DMS153 treated with DMSO at 0.1 percent for 48 hours (cell line): ENCODE measurements around the gene NLN.
"Not testable (repeated sequence)": the region's sequence is repeated elsewhere in the genome, so short reads cannot be mapped to it uniquely, and the experiment has no call there.

Experiments
- DNase-seq: peaks from one replicate; lab custom pipeline; 2025; ENCODE audit not compliant: unreplicated experiment; lab: John Stamatoyannopoulos, UW

The NLN gene

DNA sequence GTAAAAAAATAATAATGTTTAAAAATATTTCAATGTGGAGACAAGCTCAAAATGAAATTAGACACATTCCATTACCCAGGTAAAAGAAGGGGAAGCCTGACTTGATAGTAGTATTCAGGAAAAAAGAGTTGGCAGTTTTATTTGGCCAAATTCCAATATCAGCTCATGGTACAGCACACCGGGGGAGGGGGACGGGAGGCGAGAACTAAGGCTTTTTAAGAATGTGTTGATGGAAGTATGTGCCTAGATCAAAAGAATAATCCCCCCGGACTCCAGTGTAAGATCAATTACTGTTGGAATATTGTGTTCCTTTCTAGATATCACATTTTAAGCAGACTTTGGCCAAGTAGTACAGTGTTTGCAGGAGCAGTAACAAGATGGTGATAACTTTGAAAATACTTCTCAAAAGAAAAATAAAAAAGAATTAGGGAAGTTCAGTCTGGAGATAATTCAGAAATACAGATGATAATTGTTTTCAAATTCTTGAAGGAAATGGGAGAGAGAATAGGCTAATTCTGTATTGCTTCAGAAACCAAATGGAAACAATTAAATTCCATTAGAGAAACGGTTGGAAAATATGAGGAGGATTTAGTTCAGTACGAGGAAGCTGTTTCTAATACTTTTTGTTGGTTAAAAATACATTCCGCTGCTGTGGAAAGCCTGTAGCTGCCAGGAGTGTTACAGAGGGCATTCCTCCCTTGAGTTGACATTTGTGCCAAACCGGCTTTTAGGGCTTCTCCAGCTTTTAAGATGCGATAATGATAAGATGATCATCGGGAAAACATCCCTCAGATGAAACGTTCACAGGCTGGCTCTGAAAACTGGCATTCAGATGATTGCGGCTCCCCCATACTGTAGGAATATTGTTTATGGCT is 106.3 kb downstream of the NLN start:
- DNase-seq: no peak

- DNase-seq: no peak
These were observed 108.9 kb downstream of the NLN start for GRCh38 chr5:65830856-65831255.

DNA sequence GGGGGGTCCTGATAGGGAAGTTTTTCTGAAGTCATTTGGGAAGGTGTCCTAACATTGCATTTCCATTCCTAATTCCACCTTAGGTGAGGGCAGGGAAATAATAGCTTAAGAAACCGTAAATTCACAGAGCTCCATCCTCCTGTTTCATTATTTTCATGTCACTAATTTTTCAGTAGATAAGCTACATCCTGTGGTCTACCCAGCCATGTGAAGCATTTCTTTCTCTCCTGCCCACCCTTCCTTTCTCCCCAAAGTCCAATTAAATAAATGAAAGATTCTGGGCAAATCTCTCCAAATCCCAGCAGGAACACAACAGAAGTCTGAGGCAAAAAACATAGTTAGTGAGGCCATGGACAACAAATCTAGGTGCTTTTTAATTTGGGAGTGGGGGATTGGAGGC is 109.3 kb downstream of the NLN start:
- DNase-seq: no peak

DNA sequence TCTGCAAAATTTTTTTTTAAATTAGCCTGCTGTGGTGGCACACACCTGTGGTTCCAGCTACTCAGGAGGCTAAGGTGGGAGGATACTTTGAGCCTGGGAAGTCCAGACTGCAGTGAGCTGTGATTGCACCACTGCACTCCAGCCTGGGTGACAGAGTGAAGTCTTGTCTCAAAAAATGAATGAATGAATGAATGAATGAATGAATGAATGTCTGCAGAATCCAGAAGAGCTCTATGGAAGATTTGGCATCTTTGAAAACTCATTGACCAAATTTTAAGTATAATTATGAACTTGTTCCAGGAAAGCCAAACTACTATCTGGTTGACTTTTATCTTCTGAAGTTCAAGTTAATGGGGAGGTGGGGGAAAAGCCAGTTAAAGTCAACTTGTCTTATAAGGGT is 110.1 kb downstream of the NLN start:
- DNase-seq: no peak

GRCh38 chr5:65832603-65833228 is 110.7 kb downstream of the NLN start:
- DNase-seq: no peak

- no peak for DNase-seq
These were observed 111.8 kb downstream of the NLN start for GRCh38 chr5:65833780-65834179.

- DNase-seq: no peak
These were observed 112.3 kb downstream of the NLN start for GRCh38 chr5:65834306-65834705.

DNA sequence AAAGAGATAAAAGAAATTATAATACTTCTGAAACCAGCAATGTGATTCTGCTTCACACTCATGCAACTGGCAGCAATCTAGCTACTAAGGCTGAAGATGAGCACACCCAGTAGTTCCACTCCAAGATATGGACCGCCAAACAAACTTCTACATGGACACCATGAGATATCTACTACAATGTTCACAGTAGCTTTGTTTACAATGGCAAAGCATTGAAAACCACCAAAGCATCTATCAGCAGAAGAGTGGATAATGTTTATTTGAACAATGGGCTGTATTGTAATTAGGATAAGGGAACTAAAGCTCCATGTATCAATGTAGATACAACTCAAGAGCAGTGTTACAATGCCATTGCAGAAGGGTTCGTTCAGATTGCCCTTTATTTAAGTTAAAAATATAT is 113.2 kb downstream of the NLN start:
- no peak for DNase-seq

- no peak for DNase-seq
These were observed 115.1 kb downstream of the NLN start for GRCh38 chr5:65837139-65837538.

DNA sequence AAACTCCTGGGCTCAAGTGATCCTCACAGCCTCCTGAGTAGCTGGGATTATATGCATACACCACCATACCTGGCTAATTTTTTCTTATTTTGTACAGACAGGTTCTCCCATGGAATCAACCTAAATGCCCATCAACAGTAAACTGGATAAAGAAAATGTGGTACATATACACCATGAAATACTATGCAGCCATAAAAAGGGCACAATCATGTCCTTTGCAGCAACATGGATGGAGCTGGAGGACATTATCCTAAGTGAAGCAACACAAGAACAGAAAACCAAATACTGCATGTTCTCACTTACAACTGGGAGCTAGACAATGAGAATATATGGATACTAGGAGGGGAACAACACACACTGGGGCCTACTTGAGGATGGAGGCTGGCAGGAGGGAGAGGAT is 117.2 kb downstream of the NLN start:
- not testable (repeated sequence) for DNase-seq

GRCh38 chr5:65840071-65840470 is 118.1 kb downstream of the NLN start:
- no peak for DNase-seq

- DNase-seq: not testable (repeated sequence)
These were observed 122.8 kb downstream of the NLN start for GRCh38 chr5:65844763-65845162.

DNA sequence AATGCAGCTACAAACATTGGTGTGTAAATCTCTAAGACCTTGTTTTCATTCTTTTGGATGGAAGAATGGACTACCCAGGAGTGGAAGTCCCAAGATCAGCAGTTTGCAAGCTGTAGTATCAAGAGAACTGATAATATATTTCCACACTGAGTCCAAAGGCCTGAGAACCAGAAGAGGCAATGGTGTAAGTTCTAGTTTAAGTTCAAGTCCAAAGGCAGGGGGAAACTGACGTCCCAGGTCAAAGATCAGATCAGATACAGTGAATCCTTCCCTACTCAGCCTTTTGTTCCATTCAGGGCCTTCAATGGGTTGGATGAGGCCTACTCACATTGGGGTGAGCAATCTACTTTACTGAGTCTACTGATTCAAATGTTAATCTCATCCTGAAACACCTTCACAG is 124.1 kb downstream of the NLN start:
- DNase-seq: no peak

DNA sequence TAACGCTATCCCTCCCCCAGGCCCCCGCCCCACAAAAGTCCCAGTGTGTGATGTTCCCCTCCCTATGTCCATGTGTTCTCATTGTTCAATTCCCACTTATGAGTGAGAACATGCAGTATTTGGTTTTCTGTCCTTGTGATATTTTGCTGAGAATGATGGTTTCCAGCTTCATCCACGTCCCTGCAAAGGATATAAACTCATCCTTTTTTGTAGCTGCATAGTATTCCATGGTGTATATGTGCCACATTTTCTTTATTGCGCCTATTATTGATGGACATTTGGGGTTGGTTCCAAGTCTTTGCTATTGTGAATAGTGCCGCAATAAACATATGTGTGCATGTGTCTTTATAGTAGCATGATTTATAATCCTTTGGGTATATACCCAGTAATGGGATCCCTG is 125.0 kb downstream of the NLN start:
- not testable (repeated sequence) for DNase-seq

GRCh38 chr5:65849918-65850317 is 127.9 kb downstream of the NLN start:
- not testable (repeated sequence) for DNase-seq

- no peak for DNase-seq
These were observed 132.9 kb downstream of the NLN start for GRCh38 chr5:65854925-65855324.

DNA sequence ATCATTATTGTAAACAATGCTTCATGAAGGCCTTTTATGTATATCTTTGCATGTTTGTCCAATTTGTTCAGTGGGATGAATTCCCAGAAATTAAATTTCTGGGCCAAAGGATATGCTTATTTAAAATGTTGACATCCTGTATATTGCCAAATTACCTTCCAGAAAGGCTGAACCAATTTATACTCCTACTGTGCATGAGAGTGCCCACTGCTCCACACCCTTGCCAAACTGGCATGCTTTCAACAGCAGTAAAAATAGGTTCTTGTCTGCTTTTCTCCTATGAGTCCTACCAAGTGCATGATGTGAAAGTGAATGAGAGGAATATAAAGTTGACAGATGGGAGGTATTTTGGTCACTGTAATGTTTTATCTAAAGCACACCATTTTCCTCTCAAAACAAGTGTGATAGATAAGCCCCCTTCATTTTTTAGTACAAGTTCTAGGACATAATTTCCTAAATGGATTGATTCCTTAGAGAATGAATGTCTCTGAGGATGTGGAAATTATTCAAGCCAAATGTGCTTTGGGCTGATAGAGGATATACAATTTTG is 133.8 kb downstream of the NLN start:
- no peak for DNase-seq

DNA sequence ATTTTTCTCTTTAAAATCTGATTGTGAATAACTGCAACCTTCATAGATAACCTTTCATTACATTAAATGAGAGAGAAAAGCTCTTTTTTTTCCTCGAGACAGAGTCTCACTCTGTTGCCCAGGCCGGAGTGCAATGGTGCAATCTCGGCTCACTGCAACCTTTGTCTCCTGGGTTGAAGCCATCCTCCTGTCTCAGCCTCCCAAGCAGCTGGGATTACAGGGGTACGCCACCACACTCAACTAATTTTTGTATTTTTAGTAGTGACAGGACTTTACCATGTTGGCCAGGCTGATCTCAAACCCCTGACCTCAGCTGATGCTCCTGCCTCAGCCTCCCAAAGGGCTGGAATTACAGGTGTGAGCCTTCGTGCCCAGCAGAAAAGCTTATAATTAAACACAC is 134.5 kb downstream of the NLN start:
- DNase-seq: no peak

GRCh38 chr5:65858316-65858715 is 136.3 kb downstream of the NLN start:
- no peak for DNase-seq

DNA sequence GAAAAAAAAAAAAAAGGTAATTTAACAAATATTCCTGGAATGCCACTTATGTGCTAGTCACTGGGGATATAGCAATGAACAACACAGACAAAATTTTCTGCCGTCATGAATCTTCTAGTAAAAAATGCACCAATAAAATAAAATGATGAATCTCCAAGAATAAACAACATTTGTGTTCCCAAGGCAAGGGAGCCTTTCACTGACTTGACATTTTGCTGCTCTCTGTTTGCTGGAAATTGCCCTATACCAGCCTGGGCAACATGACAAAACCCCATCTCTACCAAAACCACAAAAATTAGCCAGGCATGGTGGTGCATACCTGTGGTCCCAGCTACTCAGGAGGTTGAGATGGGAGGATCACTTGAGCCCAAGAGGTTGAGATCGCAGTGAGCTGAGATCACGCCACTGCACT is 139.8 kb downstream of the NLN start:
- DNase-seq: no peak

GRCh38 chr5:65862384-65862783 is 140.4 kb downstream of the NLN start:
- no peak for DNase-seq

GRCh38 chr5:65863747-65864146 is 141.7 kb downstream of the NLN start:
- no peak for DNase-seq
